Hindlimb muscle (tissue), 1 donor: ENCODE data around the gene PTPA. TPM values are rescaled to one million over a fixed set of nuclear protein-coding genes. Genes with fewer than 3 reads are reported as not detected.

Experiments
- DNase-seq: peaks from one replicate; pipeline ENCODE4 v3.0.0-alpha.2; 2013
- polyA plus RNA-seq: library from polyadenylated mRNA; unstranded; fragments of 120-200 nt; gene quantifications from one replicate; pipeline ENCODE4 v1.2.1, GENCODE V29; 2013; ENCODE audit not compliant: insufficient read length

PTPA gene
- polyA plus RNA-seq, result 141 TPM

DNA sequence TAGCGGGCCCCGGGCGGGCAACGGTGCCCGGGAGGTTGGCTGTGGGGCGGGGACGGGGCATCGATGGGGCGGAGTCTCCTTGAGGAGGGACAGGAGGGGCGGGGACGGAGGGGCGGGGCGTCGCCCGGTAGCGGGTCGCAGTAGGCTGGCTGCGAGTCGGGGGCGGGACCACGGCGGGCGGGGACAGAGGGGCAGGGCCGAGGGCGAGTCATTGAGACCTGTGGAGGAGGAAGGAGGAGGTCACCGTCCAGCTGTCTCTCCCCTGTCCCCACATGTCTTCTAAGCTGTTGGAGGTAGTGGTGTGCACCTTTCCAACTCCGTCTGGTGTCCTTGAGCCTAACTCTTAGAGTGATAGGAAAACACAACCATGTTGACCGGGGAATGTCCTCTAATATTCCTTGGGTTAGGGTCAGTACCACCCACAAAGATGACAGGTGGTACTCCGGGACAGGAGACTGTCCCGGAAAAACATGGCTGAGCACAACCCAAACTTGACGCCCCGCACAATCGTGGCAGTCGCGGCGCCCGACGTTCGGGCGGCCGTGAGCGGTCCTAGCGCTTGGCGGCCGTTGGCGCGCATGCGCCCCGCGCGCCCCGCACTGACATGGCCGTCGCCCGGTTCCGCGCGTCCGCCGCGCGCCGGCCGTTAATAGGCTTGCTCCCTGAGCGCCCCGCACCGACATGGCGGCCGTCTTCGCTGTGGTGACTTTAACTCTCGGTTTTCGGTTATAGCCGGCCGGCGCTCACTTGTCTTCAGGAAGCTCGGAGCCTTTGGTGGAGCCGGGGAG, at the start of gene PTPA, which contains the start of gene CRAT:
TSS of gene PTPA (plus strand) at position 676 of the 788 bp plus-strand sequence. CDS start 186 bp downstream, outside the sequence.
TSS of gene CRAT (minus strand) at position 54 of the 788 bp plus-strand sequence. CDS start 284 bp downstream, outside the sequence.
- peak; percentile 95 for DNase-seq

DNA sequence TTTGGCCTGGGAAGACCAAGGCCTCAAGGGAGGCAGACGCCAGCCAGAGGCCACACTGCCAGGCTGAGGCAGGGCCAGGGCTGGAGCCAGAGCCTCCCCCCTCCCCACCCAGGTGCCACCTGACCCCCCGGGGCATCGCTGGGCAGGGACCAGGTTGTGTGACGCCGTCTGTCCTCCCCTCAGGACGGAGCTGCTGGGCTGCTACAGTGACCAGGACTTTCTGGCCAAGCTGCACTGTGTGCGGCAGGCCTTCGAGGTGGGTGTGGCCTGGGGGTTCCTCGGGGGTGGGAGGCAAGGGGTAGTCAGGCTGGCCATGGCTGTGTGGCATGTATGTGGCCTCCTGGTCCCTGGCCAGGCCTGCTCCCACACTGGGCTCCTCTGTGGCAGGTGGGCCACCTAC, 48.2 kb upstream of the PTPA start:
- no peak for DNase-seq

GRCh38 chr9:129064499-129064908, 46.7 kb upstream of the PTPA start:
- DNase-seq, result no peak

DNA sequence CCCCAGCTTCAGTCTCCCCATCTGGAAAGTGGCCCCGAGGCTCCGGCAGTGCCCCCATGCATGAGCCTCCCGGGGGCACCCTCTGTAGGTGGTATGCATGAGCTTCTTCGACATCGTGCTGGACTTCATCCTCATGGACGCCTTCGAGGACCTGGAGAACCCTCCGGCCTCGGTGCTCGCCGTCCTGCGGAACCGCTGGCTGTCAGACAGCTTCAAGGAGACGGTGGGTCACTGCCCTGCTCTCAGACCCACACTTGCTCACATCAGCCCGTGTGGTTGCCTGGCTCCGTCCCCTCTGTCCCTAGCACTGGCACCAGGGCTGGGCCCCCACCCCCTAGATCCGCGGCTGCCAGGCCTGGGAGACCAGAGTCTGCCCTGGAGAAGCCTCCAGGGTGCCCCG, 43.1 kb upstream of the PTPA start:
- DNase-seq, result no peak

DNA sequence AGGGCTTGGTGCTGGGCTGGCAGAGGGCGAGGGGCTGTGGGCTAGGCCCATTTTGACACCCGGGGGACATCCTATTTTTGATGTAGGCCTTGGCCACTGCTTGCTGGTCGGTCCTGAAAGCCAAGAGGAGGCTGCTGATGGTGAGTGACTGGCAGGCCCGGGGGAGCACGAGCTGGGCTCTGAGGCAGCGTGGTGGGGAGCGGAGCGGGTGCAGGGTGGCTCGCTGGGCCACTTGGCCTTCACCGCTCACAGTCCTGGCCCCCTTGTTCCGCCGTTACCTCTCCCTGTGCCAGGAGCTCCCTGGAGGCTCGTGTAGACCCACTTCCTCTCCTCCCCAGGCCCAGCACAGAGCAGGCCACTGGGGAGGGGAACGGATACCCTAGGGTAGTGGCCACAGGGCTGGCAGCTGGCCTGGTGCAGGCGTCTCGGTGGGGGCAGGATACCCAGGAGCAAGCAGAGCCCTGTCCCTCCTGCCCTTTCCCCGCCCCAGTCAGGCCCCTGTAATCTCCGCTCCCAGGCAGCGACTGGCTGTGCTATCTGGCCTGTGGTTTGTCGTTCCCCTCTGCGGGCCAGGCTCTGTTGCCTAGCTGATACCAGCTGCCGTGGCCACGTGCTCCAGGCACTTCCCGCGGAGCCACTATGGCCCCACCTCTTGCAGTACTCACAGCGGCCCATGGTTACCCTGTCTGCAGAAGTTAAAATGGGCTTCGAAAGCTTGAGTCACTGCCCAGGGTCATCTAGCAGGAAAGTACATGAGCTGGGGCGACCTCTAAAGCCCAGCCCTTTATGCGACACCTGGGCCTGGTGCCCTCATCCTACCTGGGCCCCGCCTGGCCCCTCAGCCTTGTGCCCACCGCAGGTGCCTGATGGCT, 42.0 kb upstream of the PTPA start:
- no peak for DNase-seq

DNA sequence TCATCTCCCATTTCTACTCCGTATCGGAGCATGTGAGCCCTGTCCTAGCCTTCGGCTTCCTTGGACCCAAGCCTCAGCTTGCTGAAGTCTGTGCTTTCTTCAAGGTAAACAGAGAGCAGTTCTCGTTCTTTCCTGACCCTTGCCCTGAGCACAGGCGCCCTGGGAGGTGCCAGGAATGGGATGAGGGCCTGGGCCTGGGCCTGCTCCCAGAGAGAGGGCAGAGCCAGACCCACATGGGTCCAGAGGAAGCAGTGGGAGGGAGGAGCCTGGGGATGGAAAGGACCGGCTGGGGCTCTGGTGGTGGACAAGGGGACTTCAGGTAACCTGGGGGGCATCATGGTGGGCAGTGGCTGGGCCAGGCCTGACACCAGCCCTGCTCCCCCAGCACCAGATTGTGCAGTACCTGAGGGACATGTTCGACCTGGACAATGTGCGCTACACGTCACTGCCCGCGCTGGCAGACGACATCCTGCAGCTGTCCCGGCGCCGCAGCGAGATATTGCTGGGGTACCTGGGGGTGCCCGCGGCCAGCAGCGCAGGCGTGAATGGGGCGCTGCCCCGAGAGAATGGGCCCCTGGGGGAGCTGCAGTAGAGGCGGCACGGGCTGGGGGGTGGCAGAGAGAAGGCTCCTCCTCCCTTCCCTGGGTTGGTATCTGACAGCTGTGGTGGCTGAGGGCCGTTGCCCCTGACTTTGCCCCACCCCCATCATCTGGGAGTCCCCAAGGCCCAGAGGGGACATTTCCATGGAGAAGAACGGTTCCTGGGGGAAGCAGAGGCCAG, 41.2 kb upstream of the PTPA start:
- DNase-seq, result no peak

- no peak for DNase-seq
Observed at GRCh38 chr9:129070696-129071525, 40.3 kb upstream of the PTPA start.

DNA sequence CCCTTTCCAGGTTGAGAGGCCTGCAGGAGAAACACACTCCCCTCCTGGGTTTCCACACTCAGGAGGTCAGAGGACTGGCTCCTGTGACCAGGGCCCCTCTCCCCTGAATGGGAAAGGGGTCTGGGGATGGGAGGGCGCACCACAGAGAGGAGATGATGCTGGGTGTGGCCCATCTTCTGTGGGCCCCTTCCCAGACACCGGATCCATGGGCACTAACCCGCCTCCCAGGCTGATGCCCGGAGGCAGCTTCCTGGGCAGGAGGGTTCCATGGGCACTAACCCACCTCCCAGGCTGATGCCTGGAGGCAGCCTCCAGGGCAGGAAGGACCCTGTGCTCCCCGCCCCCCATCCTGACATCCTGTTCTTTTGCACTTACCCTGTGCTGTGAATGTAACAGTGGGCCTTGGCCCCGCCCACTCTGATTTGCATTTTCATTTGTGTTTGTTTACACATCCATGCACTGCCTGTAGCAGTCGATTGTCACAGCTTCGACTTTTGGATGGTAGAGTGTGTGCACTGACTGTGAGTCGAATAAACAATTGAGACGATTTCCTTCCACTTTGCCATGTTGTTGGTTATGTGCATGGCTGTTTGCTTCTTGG, 39.6 kb upstream of the PTPA start:
- no peak for DNase-seq

- no peak for DNase-seq
Observed at GRCh38 chr9:129072171-129072570, 39.0 kb upstream of the PTPA start.

DNA sequence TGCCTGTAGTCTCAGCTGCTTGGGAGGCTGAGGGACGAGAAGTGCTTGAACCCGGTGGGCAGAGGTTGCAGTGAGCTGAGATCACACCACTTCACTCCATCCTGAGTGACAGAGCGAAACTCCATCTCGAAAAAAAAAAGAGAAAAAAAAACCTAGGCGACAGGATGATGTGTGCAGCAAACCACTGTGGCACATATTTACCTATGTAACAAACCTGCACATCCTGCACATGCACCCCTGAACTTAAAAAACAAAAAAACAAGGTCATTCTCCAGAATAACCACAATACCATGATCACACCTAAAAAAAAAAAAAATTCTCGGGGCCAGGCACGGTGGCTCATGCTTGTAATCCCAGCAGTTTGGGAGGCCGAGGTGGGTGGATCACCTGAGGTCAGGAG, 37.8 kb upstream of the PTPA start:
- no peak for DNase-seq

GRCh38 chr9:129074106-129074505, 37.1 kb upstream of the PTPA start:
- DNase-seq, result no peak

GRCh38 chr9:129075996-129076639, 35.1 kb upstream of the PTPA start:
- no peak for DNase-seq

GRCh38 chr9:129076640-129077037, 34.6 kb upstream of the PTPA start:
- DNase-seq, result no peak

GRCh38 chr9:129077236-129077635, 34.0 kb upstream of the PTPA start:
- no peak for DNase-seq

DNA sequence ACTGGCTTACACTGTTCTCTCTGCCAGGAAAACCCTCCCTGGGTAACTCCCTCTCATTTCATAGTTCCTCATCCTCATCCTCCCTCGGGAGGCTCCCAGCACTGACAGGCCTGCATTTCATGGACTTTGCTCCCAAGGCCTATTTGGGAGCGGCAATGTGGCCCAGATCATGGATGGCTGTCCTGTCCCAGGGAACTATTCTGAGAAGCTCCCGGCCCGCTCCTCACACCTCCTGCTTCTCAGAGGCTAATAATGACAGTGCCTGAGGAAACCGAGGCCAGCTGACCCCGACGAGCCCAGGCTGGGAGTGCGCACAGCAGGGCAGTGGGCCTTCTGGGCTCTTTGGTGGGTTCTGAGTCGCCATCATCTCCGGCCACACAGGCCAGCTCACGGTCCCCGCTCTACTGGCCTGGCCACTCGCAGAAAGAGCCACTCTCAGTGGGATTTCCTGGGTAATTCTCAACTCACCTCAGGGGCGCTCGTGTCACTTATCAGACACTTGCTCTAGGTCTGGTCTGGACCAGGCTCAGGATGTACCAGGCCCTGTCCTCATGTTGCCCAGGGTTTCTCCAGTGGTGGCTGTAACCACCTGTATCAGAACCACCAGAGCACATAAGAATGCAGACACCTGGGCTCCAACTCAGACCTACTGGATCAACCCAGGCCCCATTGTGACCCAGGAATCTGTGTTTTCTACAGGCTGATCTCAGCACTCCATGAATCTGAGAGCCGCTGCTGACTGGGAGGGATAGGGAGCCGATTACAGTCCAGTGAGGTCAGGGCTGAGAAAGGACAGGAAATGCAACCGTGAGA, 32.3 kb upstream of the PTPA start:
- no peak for DNase-seq

GRCh38 chr9:129079829-129080228, 31.4 kb upstream of the PTPA start:
- DNase-seq, result no peak

DNA sequence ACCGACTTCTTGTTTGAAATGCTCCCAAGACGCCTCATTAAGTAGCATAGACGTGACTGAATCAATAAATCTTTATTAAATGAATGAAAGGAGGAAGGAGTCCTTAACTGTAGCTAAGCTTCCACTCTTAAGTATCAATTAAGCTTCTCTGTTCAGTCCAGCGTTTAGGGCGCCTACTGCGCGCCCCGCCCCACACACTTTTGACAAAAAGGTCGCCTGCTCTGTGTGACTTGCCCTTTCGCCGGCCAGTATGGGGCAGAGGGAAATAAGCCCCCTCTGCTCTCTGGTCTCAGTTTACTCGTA, 31.0 kb upstream of the PTPA start:
- no peak for DNase-seq

DNA sequence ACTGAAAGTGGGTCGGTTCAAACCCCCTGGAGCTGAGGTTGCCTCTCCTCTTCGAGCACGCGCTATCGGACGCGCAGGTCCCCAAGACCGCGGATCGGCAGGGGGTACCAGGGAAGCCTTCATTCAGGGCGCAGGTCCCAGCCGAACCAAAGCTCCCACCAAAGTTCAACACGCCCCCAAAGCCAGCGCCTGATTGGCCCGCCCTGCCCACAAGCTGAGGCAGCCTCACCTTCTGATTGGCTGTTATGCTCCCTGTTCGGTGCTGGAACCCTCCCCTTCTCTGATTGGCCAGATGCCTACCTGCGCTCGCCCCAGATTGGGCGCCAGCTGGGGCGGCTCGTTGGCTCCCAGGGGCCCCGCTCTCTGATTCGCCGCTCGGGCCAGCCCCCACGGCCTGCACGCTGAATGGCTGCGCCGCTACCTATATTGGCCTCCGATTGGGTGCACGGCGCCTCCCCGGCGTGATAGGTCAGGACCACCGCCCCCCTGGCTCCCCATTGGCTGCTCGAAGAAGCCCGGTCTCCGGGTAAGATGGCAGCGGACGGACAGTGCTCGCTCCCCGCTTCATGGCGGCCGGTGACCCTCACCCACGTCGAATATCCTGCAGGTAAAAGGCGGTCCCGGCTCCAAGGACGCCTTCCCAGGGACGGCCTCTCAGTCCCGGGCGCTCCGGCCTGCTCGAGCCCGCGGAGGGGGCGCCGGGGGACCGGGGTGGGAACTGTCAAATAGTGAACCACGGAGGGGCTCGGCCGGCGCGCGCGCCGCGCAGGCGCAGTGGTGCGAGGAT, 30.4 kb upstream of the PTPA start, which contains the start of gene DOLPP1:
TSS of gene DOLPP1 (plus strand) at position 511 of the 787 bp plus-strand sequence. CDS start at position 532, 21 bp downstream.
- DNase-seq, result peak; percentile 98

- DNase-seq, result no peak
Observed at GRCh38 chr9:129081388-129081904, 29.8 kb upstream of the PTPA start.
